Natural killer cell (primary cell): Measurements from ENCODE around the gene MPV17. TPM values are rescaled to one million over a fixed set of nuclear protein-coding genes. Genes with fewer than 3 reads are reported as not detected.

Experiments used
- ATAC-seq, 3 donors: fragments of 150-1000 bp in 2 of 3; fragments of 200-7000 bp in 1 of 3; cut with Tn5 transposase; 1 replicate in 1 of 3; 2 replicates in 2 of 3; pipeline ENCODE4 v1.10.0; 2021; ENCODE audit warnings: mild to moderate bottlenecking in 2 of 3, moderate library complexity in 2 of 3
- DNase-seq, 2 donors: peaks; one replicate each; pipeline versions ENCODE4 v3.0.0 to v3.0.0-alpha.2; 2013 to 2021; ENCODE audit warnings: mixed read lengths in 1 of 2
- H3K27ac ChIP-seq: one replicate; pipeline ENCODE4 v1.5.1; 2013; ENCODE audit warnings: mild to moderate bottlenecking, low read length
- H3K27me3 ChIP-seq: one replicate; pipeline ENCODE4 v1.6.1; 2013; ENCODE audit warnings: low read length; ENCODE audit not compliant: control insufficient read depth, insufficient read depth
- H3K36me3 ChIP-seq: one replicate; pipeline ENCODE4 v1.6.1; 2013; ENCODE audit warnings: low read length; ENCODE audit not compliant: control insufficient read depth, insufficient read depth
- H3K4me1 ChIP-seq: one replicate; pipeline ENCODE4 v1.6.1; 2013; ENCODE audit warnings: low read length; ENCODE audit not compliant: control insufficient read depth, insufficient read depth
- H3K4me3 ChIP-seq: one replicate; pipeline ENCODE4 v1.5.1; 2013; ENCODE audit warnings: low read length
- H3K9me3 ChIP-seq: one replicate; pipeline ENCODE4 v1.6.1; 2013; ENCODE audit warnings: low read length; ENCODE audit not compliant: control insufficient read depth, insufficient read depth
- H3K27ac Mint-ChIP-seq, 2 donors: one replicate each; pipeline ENCODE4 v1.8.0; 2022; ENCODE audit warnings: mild to moderate bottlenecking in 2 of 2, mixed read lengths in 2 of 2, moderate library complexity in 1 of 2
- H3K27me3 Mint-ChIP-seq, 2 donors: one replicate each; pipeline ENCODE4 v1.8.0; 2022; ENCODE audit warnings: low read depth in 2 of 2, mixed read lengths in 2 of 2
- H3K36me3 Mint-ChIP-seq: one replicate; pipeline ENCODE4 v1.8.0; 2022; ENCODE audit warnings: mixed read lengths
- H3K4me1 Mint-ChIP-seq, 2 donors: one replicate each; pipeline ENCODE4 v1.8.0; 2022; ENCODE audit warnings: mixed read lengths in 2 of 2
- H3K4me3 Mint-ChIP-seq: one replicate; pipeline ENCODE4 v1.8.0; 2022; ENCODE audit warnings: mild to moderate bottlenecking, moderate library complexity, mixed read lengths
- H3K9me3 Mint-ChIP-seq, 2 donors: one replicate each; pipeline ENCODE4 v1.8.0; 2022; ENCODE audit warnings: mixed read lengths in 2 of 2
- WGBS: methylation state at CpG from one replicate; pipeline ENCODE4 v1.1.7; 2013; ENCODE audit warnings: missing lambda C conversion rate; ENCODE audit not compliant: insufficient coverage; 5-methylcytosine and 5-hydroxymethylcytosine counted together
- intact Hi-C: fragments of 100-400 bp; cut with micrococcal nuclease; formaldehyde crosslinking; loops from one replicate; pipeline ENCODE4 v1.14.2; 2022
- total RNA-seq, 4 donors: library from RNA; stranded (reverse); fragments of 120-200 nt in 1 of 4; gene quantifications; one replicate each; pipeline versions ENCODE4 v1.2.3 to v1.2.4, GENCODE V29; 2013 to 2022
- TF ChIP-seq, protein P1 (sequence below): fragments of 200-600 bp; IDR thresholded peaks from one replicate; pipeline ENCODE4 v1.8.0; 2022; ENCODE audit warnings: antibody characterized with exemption

The MPV17 gene
- total RNA-seq, 3 donors from 2014 or later (not counting 1 experiment from before 2014, with no cell fraction given) = 63.9 to 75.2 (median 64.8) TPM

DNA sequence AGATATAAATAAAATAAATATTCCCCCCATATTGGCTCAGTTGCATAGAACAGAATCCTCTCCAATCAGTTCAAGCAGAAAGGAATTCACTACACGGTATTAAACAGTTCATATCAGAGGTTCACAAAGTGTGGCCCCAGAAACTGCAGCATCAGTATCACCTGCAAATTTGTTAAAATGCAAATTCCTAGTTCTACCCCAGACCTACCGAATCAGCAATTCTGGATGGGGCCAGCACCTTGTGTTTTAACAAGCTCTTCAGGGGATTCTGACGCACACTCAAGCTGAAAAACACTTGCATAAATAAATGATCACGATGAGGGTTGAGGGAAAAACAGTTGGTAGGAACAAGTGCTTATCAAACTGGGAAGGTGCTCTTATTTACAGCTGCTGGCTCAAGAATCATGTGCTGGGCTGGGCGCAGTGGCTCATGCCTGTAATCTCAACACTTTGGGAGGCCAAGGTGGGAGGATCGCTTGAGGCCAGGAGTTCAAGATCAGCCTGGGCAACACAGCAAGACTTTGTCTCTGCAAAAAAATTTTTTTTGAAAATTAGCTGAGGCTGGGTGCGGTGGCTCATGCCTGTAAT is 27.3 kb upstream of the MPV17 start:
- WGBS = 88% methylated on average over 7 of the region's 7 CpGs
- Histone ChIP-seq H3K9me3 (no peaks in the 10 kb centered on the region), H3K4me3 (no peak overlapping the region), H3K4me1 (peaks cover 3% of the 10 kb centered on the region), H3K27me3 (no peaks in the 10 kb centered on the region), H3K27ac (no peak overlapping the region), H3K36me3 (peaks cover 2% of the 10 kb centered on the region)
- Mint-ChIP-seq H3K27me3 (no peaks in the 10 kb centered on the region), H3K9me3 (no peaks in the 10 kb centered on the region), H3K4me1 (peaks cover 25 to 30% of the 10 kb centered on the region in 2 donors), H3K36me3 (no peaks in the 10 kb centered on the region), H3K4me3 (no peak overlapping the region), H3K27ac (no peak overlapping the region)
- ATAC-seq (no peak), DNase-seq (no peak)
- intact Hi-C loops = no loop called here
- TF ChIP-seq, protein P1, sequence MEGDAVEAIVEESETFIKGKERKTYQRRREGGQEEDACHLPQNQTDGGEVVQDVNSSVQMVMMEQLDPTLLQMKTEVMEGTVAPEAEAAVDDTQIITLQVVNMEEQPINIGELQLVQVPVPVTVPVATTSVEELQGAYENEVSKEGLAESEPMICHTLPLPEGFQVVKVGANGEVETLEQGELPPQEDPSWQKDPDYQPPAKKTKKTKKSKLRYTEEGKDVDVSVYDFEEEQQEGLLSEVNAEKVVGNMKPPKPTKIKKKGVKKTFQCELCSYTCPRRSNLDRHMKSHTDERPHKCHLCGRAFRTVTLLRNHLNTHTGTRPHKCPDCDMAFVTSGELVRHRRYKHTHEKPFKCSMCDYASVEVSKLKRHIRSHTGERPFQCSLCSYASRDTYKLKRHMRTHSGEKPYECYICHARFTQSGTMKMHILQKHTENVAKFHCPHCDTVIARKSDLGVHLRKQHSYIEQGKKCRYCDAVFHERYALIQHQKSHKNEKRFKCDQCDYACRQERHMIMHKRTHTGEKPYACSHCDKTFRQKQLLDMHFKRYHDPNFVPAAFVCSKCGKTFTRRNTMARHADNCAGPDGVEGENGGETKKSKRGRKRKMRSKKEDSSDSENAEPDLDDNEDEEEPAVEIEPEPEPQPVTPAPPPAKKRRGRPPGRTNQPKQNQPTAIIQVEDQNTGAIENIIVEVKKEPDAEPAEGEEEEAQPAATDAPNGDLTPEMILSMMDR = no peak

DNA sequence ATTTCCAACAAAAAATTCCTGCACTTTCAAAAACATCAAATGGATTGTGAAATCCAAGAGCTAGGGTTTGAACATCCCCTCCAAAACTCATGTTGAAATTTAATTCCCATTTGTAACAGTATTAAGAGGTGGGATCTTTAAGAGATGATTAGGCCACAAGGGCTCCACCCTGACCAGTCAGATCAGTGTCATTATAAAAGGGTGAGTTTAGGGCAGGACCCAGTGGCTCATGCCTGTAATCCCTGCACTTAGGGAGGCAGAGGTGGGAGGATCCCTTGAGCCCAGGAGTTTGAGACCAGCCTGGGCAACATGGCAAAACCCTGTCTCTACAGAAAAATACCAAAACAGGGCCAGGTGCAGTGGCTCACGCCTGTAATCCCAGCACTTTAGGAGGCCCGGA is 24.7 kb upstream of the MPV17 start:
- Mint-ChIP-seq H3K4me1 (peaks cover 22 to 23% of the 10 kb centered on the region in 2 donors), H3K9me3 (no peaks in the 10 kb centered on the region), H3K27me3 (no peaks in the 10 kb centered on the region), H3K36me3 (no peaks in the 10 kb centered on the region), H3K4me3 (no peak overlapping the region), H3K27ac (no peak overlapping the region)
- ATAC-seq (no peak), DNase-seq (no peak)
- WGBS = 98% methylated on average over 2 of the region's 2 CpGs
- Histone ChIP-seq H3K4me1 (no peaks in the 10 kb centered on the region), H3K4me3 (no peak overlapping the region), H3K36me3 (peaks cover 11% of the 10 kb centered on the region), H3K27ac (no peak overlapping the region), H3K9me3 (no peaks in the 10 kb centered on the region), H3K27me3 (no peaks in the 10 kb centered on the region)
- intact Hi-C loops = no loop called here
- TF ChIP-seq, protein P1 = no peak

DNA sequence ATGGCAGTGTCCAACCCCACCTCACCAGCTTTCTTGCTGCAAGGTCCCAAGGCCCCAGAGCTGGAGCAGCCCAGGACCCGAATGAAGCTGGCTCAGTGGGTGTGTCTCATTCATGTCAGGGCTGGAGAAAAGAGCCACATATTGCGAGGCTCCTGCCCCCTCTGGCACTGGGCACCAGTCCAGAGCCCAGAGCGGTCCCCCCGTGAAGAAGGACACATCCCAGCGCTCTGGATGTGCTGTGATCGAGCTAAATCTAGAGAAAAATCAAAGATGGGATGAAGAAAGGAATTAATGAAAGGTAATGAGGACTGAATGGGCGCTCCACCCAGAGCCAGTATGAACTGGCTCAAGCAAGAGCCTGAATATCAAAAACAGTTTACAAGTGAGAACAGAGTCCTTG is 13.3 kb upstream of the MPV17 start:
- peaks cover 52% of the 10 kb centered on the region for H3K36me3 ChIP-seq
- no peaks in the 10 kb centered on the region for H3K27me3 ChIP-seq
- Mint-ChIP-seq H3K27ac (no peak overlapping the region), H3K36me3 (peaks cover 8% of the 10 kb centered on the region), H3K27me3 (no peaks in the 10 kb centered on the region), H3K9me3 (no peaks in the 10 kb centered on the region), H3K4me1 (no peaks in the 10 kb centered on the region), H3K4me3 (no peak overlapping the region)
- intact Hi-C loops = no loop called here
- no peak overlapping the region for H3K4me3 ChIP-seq
- H3K4me1 ChIP-seq = no peaks in the 10 kb centered on the region
- ATAC-seq = no peak
- H3K27ac ChIP-seq = no peak overlapping the region
- WGBS = 96% methylated on average over 7 of the region's 7 CpGs
- H3K9me3 ChIP-seq = no peaks in the 10 kb centered on the region
- TF ChIP-seq, protein P1 = no peak
- no peak for DNase-seq

DNA sequence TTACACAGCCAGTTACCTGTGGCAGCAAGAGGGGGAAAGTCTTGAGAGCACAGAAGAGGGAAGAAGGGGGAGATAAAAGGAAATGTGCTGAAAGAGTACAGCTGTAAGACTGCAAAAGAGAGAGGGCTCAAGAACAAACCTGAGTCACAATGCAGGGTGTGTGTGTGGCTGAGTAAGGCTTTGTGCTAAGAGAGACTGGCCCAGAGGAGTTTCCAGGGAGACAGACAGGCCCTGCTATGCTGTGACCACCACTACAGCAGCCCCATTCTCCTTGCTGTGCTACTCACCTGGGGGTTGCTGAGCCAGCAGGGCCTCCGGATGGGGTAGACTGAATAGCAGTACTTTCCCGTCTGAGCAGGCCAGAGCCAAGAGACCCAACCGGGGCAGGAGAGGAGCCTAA is 12.4 kb upstream of the MPV17 start:
- no peak for ATAC-seq
- Histone ChIP-seq H3K36me3 (peaks cover 51% of the 10 kb centered on the region), H3K27ac (no peak overlapping the region), H3K4me1 (no peaks in the 10 kb centered on the region), H3K9me3 (no peaks in the 10 kb centered on the region), H3K4me3 (no peak overlapping the region), H3K27me3 (no peaks in the 10 kb centered on the region)
- Mint-ChIP-seq H3K4me3 (no peak overlapping the region), H3K9me3 (no peaks in the 10 kb centered on the region), H3K27ac (no peak overlapping the region), H3K4me1 (no peaks in the 10 kb centered on the region), H3K27me3 (no peaks in the 10 kb centered on the region), H3K36me3 (peaks cover 2% of the 10 kb centered on the region)
- no peak for DNase-seq
- TF ChIP-seq, protein P1 = no peak
- intact Hi-C loops = no loop called here
- 96% methylated on average over 3 of the region's 3 CpGs for WGBS
